Astrocyte of the cerebellum (primary cell): ENCODE data around the gene SLC25A22.

Experiments
- DNase-seq: peaks from one replicate; pipeline ENCODE4 v3.0.0-alpha.2; 2011; ENCODE audit warnings: low read depth
- H3K4me3 ChIP-seq: 2 replicates; pipeline ENCODE4 v1.5.1; 2011; ENCODE audit warnings: mild to moderate bottlenecking, low read depth, low read length, moderate library complexity
- CTCF ChIP-seq: IDR thresholded peaks from 2 replicates; pipeline ENCODE4 v1.5.1; 2012; ENCODE audit warnings: low read length, low read depth, moderate library complexity, mild to moderate bottlenecking; ENCODE audit errors: missing control alignments
- in situ Hi-C: cut with HindIII; loops from 2 replicates; pipeline ENCODE4 v1.10.0; 2017; ENCODE audit warnings: low sequenced_read_pairs

SLC25A22 gene

GRCh38 chr11:843818-844692 lies 46.0 kb upstream of the SLC25A22 start:
- TF ChIP-seq CTCF, result no peak
- H3K4me3 ChIP-seq, result peak overlapping the region; percentile 94
- in situ Hi-C loops, result no loop called here
- peak; percentile 91 for DNase-seq

- TF ChIP-seq CTCF, result no peak
- in situ Hi-C loops, result no loop called here
- peak overlapping the region; percentile 94 for H3K4me3 ChIP-seq
- no peak for DNase-seq
Observed at GRCh38 chr11:843086-843734, 45.1 kb upstream of the SLC25A22 start.

GRCh38 chr11:842370-843002 lies 44.4 kb upstream of the SLC25A22 start, which contains the start of the genes POLR2L and TSPAN4:
POLR2L (minus strand) TSS chr11:842529; CDS start chr11:842508, 21 bp downstream.
TSPAN4 (plus strand) TSS chr11:842852; CDS start chr11:850305, 7,453 bp downstream.
- peak; percentile 70 for DNase-seq
- H3K4me3 ChIP-seq, result peak within 1 kb of the TSS; percentile 94
- no peak for TF ChIP-seq CTCF
- in situ Hi-C loops, result no loop called here

GRCh38 chr11:841981-842369 lies 43.9 kb upstream of the SLC25A22 start:
- in situ Hi-C loops, result no loop called here
- no peak for TF ChIP-seq CTCF
- no peak for DNase-seq
- H3K4me3 ChIP-seq, result peak overlapping the region; percentile 94

GRCh38 chr11:839875-840617 lies 42.0 kb upstream of the SLC25A22 start:
- no peak for DNase-seq

More at GRCh38 chr11:839875-840617, 42.0 kb upstream of the SLC25A22 start:
- peak; percentile 26 for TF ChIP-seq CTCF
- in situ Hi-C loops, result no loop called here
- no peak overlapping the region for H3K4me3 ChIP-seq
